Measurements from ENCODE around the gene CCDC171. TPM values are rescaled to one million over a fixed set of nuclear protein-coding genes. Genes with fewer than 3 reads are reported as not detected.

CCDC171 gene
- total RNA-seq, 2 donors from 2014 or later = 0.90 to 1.4 TPM

DNA sequence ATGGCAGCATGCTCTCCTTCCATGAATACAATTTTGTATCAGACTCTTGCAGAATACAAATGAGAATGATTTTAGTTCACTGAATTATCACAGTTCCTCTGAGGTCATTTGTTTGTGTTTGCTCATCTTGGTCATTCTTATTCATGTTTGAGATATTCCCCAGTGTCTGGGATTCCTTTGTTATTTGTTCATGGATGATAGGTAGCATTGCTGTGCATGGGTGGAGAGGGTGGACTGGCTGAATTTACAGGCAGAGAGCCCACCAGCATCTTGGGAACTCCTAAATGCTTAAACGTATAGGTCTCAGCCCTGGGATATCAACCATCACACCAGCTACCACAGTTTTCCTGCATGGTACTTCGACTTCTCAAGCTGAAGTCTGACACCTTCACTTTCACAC, 459.8 kb downstream of the CCDC171 start:
- no peak for DNase-seq (ENCODE audit: low spot score)
- Histone ChIP-seq H3K4me3 (no peak overlapping the region), H3K27me3 (no peaks in the 10 kb centered on the region), H3K36me3 (no peaks in the 10 kb centered on the region), H3K9me3 (peaks cover under 1 to 4% of the 10 kb centered on the region in 2 donors), H3K27ac (no peak overlapping the region), H3K4me1 (no peaks in the 10 kb centered on the region)
- TF ChIP-seq, protein P1, sequence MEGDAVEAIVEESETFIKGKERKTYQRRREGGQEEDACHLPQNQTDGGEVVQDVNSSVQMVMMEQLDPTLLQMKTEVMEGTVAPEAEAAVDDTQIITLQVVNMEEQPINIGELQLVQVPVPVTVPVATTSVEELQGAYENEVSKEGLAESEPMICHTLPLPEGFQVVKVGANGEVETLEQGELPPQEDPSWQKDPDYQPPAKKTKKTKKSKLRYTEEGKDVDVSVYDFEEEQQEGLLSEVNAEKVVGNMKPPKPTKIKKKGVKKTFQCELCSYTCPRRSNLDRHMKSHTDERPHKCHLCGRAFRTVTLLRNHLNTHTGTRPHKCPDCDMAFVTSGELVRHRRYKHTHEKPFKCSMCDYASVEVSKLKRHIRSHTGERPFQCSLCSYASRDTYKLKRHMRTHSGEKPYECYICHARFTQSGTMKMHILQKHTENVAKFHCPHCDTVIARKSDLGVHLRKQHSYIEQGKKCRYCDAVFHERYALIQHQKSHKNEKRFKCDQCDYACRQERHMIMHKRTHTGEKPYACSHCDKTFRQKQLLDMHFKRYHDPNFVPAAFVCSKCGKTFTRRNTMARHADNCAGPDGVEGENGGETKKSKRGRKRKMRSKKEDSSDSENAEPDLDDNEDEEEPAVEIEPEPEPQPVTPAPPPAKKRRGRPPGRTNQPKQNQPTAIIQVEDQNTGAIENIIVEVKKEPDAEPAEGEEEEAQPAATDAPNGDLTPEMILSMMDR (IDR thresholded peaks at IDR 0.05) = no peak

- Histone ChIP-seq H3K27ac (no peak overlapping the region), H3K4me3 (no peak overlapping the region), H3K27me3 (no peaks in the 10 kb centered on the region), H3K9me3 (peaks cover 6 to 11% of the 10 kb centered on the region in 2 donors), H3K4me1 (no peaks in the 10 kb centered on the region), H3K36me3 (no peaks in the 10 kb centered on the region)
- no peak for DNase-seq (ENCODE audit: low spot score)
- TF ChIP-seq, protein P1 (IDR thresholded peaks at IDR 0.05) = no peak
Measured at GRCh38 chr9:16013366-16013765, 460.5 kb downstream of the CCDC171 start.

DNA sequence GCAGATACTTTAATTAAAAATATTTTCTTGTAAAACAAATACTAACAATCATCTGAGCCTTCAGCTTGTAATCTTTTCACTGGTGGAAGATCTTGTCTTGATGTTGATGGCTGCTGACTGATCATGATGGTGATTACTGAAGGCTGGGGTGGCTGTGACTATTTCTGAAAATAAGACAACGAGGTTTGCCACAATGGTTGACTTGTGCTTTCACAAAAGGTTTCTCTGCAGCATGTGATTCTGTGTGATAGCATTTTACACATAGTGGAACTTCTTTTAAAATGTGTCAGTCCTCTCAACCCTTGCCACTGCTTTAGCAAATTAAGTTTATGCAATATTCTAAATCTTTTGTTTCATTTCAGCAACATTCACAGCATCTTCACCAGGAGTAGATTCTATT, 461.0 kb downstream of the CCDC171 start:
- Histone ChIP-seq H3K27ac (no peak overlapping the region), H3K36me3 (no peaks in the 10 kb centered on the region), H3K4me3 (no peak overlapping the region), H3K27me3 (no peaks in the 10 kb centered on the region), H3K9me3 (peaks cover 6 to 16% of the 10 kb centered on the region in 2 donors), H3K4me1 (no peaks in the 10 kb centered on the region)
- TF ChIP-seq, protein P1 (IDR thresholded peaks at IDR 0.05) = no peak
- DNase-seq (ENCODE audit: low spot score) = no peak

DNA sequence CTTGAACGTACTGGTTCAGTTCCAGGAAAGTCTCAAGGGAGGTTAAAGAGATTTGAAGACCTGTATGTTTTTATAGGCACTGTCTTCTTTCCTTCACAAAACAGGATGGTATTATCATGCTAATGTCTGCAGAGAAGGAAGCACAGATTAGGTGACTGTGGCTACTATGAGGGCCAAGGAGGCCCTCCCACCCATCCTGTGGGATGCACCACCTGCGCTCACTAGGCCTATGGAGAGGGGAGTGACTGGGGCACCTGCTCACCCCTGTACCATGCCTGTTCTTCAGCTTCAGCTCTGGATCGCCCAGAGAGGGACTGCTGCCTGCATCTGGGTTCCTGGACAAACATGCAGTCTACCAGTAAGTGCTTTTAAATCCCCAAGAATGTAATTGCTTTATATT, 469.4 kb downstream of the CCDC171 start:
- no peak for DNase-seq (ENCODE audit: low spot score)
- no peaks in the 10 kb centered on the region for H3K4me1 ChIP-seq
- H3K27ac ChIP-seq = no peak overlapping the region
- no peaks in the 10 kb centered on the region for H3K27me3 ChIP-seq
- H3K36me3 ChIP-seq = no peaks in the 10 kb centered on the region
- TF ChIP-seq, protein P1 (IDR thresholded peaks at IDR 0.05) = no peak
- peaks cover 6 to 17% of the 10 kb centered on the region in 2 donors for H3K9me3 ChIP-seq
- H3K4me3 ChIP-seq = no peak overlapping the region

- Histone ChIP-seq H3K4me3 (no peak overlapping the region), H3K27me3 (no peaks in the 10 kb centered on the region), H3K27ac (no peak overlapping the region), H3K36me3 (no peaks in the 10 kb centered on the region), H3K4me1 (no peaks in the 10 kb centered on the region), H3K9me3 (peaks cover 0 to 5% of the 10 kb centered on the region in 2 donors)
- TF ChIP-seq, protein P1 (IDR thresholded peaks at IDR 0.05) = no peak
- DNase-seq (ENCODE audit: low spot score) = no peak
Measured at GRCh38 chr9:16023446-16023845, 470.6 kb downstream of the CCDC171 start.

Other genes starting within 250 kb of the CCDC171 start
- 1 to 10 TPM; 2.0 to 2.3 TPM for gene TTC39B, start 245.8 kb upstream of the CCDC171 start, total RNA-seq
- 10 to 100 TPM; 14.5 to 23.9 TPM for gene SNAPC3, start 130.2 kb upstream of the CCDC171 start, total RNA-seq
- gene PSIP1, start 42.1 kb upstream of the CCDC171 start, total RNA-seq = 10 to 100 TPM; 21.4 to 21.7 TPM

Data from right atrium auricular region (tissue), 2 donors.